Endothelial cell of umbilical vein (primary cell): ENCODE measurements around the gene AK6. TPM values are rescaled to one million over a fixed set of nuclear protein-coding genes. Genes with fewer than 3 reads are reported as not detected.

Experiments
- BruUV-seq: library from RNA; stranded (reverse); fragments of 400-500 nt; replicated peaks from 2 replicates; lab custom pipeline; 2021; lab: Mats Ljungman, UMichigan
- CTCF ChIA-PET: fragments of 300-600, 350-600 bp; sonication (Branson Sonifier 250); formaldehyde crosslinking; loops from one replicate; lab custom pipeline; 2021; ENCODE audit warnings: antibody characterized with exemption, inconsistent platforms; lab: Charles Lee
- POLR2A ChIA-PET: fragments of 300-600, 350-600 bp; sonication (Branson Sonifier 250); formaldehyde crosslinking; loops from one replicate; lab custom pipeline; 2021; ENCODE audit warnings: antibody characterized with exemption, inconsistent platforms; lab: Charles Lee
- DNase-seq: peaks from one replicate; pipeline ENCODE4 v3.0.0-alpha.2; 2011; ENCODE audit warnings: low read depth, low spot score
- FAIRE-seq: peaks from 2 replicates; lab custom pipeline; 2011; peaks lifted over from hg19 to GRCh38; lab: Jason Lieb, UNC
- H2AFZ ChIP-seq: 2 replicates; pipeline ENCODE4 v1.6.0; 2012; ENCODE audit warnings: low read depth, low read length, control low read depth, inconsistent platforms
- H3K27ac ChIP-seq: 2 replicates; pipeline ENCODE4 v1.5.1; 2011; ENCODE audit warnings: low read depth, mild to moderate bottlenecking, control low read depth, low read length, moderate library complexity; ENCODE audit not compliant: insufficient read depth
- H3K27me3 ChIP-seq, 2 experiments: 2 replicates each; pipeline versions ENCODE4 v1.6.0 to v1.6.1; 2011; ENCODE audit warnings: low read length in 2 of 2, mixed read lengths in 1 of 2; ENCODE audit not compliant: control insufficient read depth in 2 of 2, insufficient read depth in 2 of 2
- H3K36me3 ChIP-seq, 2 experiments: 2 replicates in 1 of 2; 3 replicates in 1 of 2; pipeline ENCODE4 v1.5.1; 2011; ENCODE audit warnings: low read length in 2 of 2, mild to moderate bottlenecking in 1 of 2, moderate library complexity in 1 of 2; ENCODE audit not compliant: control insufficient read depth in 2 of 2, insufficient read depth in 2 of 2; ENCODE audit errors: extremely low read depth in 1 of 2
- H3K4me1 ChIP-seq: 3 replicates; pipeline ENCODE4 v1.5.1; 2011; ENCODE audit warnings: mild to moderate bottlenecking, low read length; ENCODE audit not compliant: control insufficient read depth, insufficient read depth; ENCODE audit errors: extremely low read depth
- H3K4me2 ChIP-seq: 2 replicates; pipeline ENCODE4 v1.6.1; 2011; ENCODE audit warnings: low read length, control low read depth, mixed read lengths; ENCODE audit not compliant: insufficient read depth
- H3K4me3 ChIP-seq, 3 experiments: fragments of 200-600 bp in 1 of 3; sonication (generic), shearing (Covaris generic) in 1 of 3; replicated peaks in 1 of 3; 2 replicates each; pipeline ENCODE4 v1.5.1; 2011 to 2016; ENCODE audit warnings: control low read depth in 3 of 3, low read length in 3 of 3, mild to moderate bottlenecking in 2 of 3, inconsistent platforms in 1 of 3, low read depth in 1 of 3, moderate library complexity in 1 of 3; ENCODE audit not compliant: insufficient read depth in 1 of 3
- H3K79me2 ChIP-seq: 2 replicates; pipeline ENCODE4 v1.6.0; 2012; ENCODE audit warnings: low read length, inconsistent platforms; ENCODE audit not compliant: control insufficient read depth, insufficient read depth
- H3K9ac ChIP-seq: replicated peaks from 2 replicates; pipeline ENCODE3; 2011; ENCODE audit warnings: low read length, control low read depth; ENCODE audit not compliant: insufficient read depth; ENCODE audit errors: extremely low read depth
- H3K9me1 ChIP-seq: replicated peaks from 3 replicates; pipeline ENCODE4 v1.6.0; 2011; ENCODE audit warnings: mild to moderate bottlenecking, low read length; ENCODE audit not compliant: control insufficient read depth, insufficient read depth; ENCODE audit errors: extremely low read depth
- H3K9me3 ChIP-seq: replicated peaks from 2 replicates; pipeline ENCODE4 v1.5.1; 2012; ENCODE audit warnings: low read length, inconsistent platforms; ENCODE audit not compliant: control insufficient read depth, insufficient read depth
- H4K20me1 ChIP-seq: replicated peaks from 2 replicates; pipeline ENCODE3; 2011; ENCODE audit warnings: mild to moderate bottlenecking, low read length; ENCODE audit not compliant: control insufficient read depth, insufficient read depth; ENCODE audit errors: extremely low read depth
- CTCF ChIP-seq, 2 donors: IDR thresholded peaks; 1 replicate in 1 of 2; 2 replicates in 1 of 2; pipeline ENCODE4 v1.5.1; 2011; ENCODE audit warnings: low read length in 2 of 2, mild to moderate bottlenecking in 2 of 2, moderate library complexity in 2 of 2, control low read depth in 1 of 2, inconsistent platforms in 1 of 2, low read depth in 1 of 2; ENCODE audit not compliant: insufficient read depth in 1 of 2; ENCODE audit errors: extremely low read depth in 1 of 2
- EZH2 ChIP-seq: IDR thresholded peaks from 2 replicates; pipeline ENCODE4 v1.6.1; 2012; ENCODE audit warnings: borderline replicate concordance, low read depth, mild to moderate bottlenecking, moderate library complexity, low read length, inconsistent platforms; ENCODE audit not compliant: severe bottlenecking
- FOS ChIP-seq: IDR thresholded peaks from 2 replicates; pipeline ENCODE4 v1.6.1; 2011; ENCODE audit warnings: mild to moderate bottlenecking, low read length, moderate library complexity, borderline replicate concordance; ENCODE audit not compliant: insufficient read depth
- GATA2 ChIP-seq: IDR thresholded peaks from 2 replicates; pipeline ENCODE4 v1.7.0; 2011; ENCODE audit warnings: low read depth, mild to moderate bottlenecking, moderate library complexity, mixed read lengths, low read length; ENCODE audit not compliant: insufficient read length, insufficient read depth
- JUN ChIP-seq: IDR thresholded peaks from 2 replicates; pipeline ENCODE4 v1.6.1; 2011; ENCODE audit warnings: borderline replicate concordance, low read depth; ENCODE audit not compliant: insufficient read length, insufficient read depth
- MAX ChIP-seq: IDR thresholded peaks from 2 replicates; pipeline ENCODE4 v1.6.1; 2011; ENCODE audit not compliant: insufficient read depth, insufficient read length
- MYC ChIP-seq: IDR thresholded peaks from one replicate; pipeline ENCODE4 v1.6.1; 2011; ENCODE audit warnings: mild to moderate bottlenecking, low read depth, low read length
- POLR2A ChIP-seq: IDR thresholded peaks from 2 replicates; pipeline ENCODE4 v1.6.1; 2012; ENCODE audit warnings: low read depth, mild to moderate bottlenecking, control low read depth, low read length
- POLR2AphosphoS5 ChIP-seq: IDR thresholded peaks from 2 replicates; pipeline ENCODE4 v1.6.1; 2012; ENCODE audit warnings: low read depth, mild to moderate bottlenecking, control low read depth, low read length, moderate library complexity; ENCODE audit not compliant: insufficient read depth
- dilution Hi-C: fragments of 300-500 bp; cut with MboI; formaldehyde crosslinking; loops from one replicate; pipeline ENCODE4 v1.15.0; 2019; ENCODE audit warnings: low sequenced_read_pairs; ENCODE audit not compliant: extremely low pct_ligation_motif_present
- intact Hi-C: fragments of 100-400 bp; cut with micrococcal nuclease; formaldehyde crosslinking; loops from one replicate; pipeline ENCODE4 v1.10.0; 2022
- polyA plus RNA-seq, 4 experiments: library from polyadenylated mRNA; depleted of rRNA in 3 of 4; stranded (reverse) in 3 of 4; unstranded in 1 of 4; fragments of >200 nt; gene quantifications; 2 replicates each; pipeline versions ENCODE4 v1.2.1 to v1.2.3, GENCODE V29; 2011 to 2012; ENCODE audit warnings: missing spikeins in 1 of 4
- total RNA-seq: library from RNA; stranded (reverse); gene quantifications from 2 replicates; pipeline ENCODE4 v1.2.3, GENCODE V29; 2021

The AK6 gene
- total and polyA plus RNA-seq, 2 donors (not counting 3 experiments of a cell fraction or from before 2014, with no cell fraction given): 13.2 to 30.1 TPM

- no peaks in the 10 kb centered on the region for H3K27me3 ChIP-seq
- no peak overlapping the region for H3K4me3 ChIP-seq
- H3K9me3 ChIP-seq: no peaks in the 10 kb centered on the region
- H3K36me3 ChIP-seq: peaks cover 4 to 10% of the 10 kb centered on the region in 2 experiments
- H3K9me1 ChIP-seq: no peaks in the 10 kb centered on the region
- H3K9ac ChIP-seq: no peak overlapping the region
- intact Hi-C loops: no loop called here
- no peaks in the 10 kb centered on the region for H3K79me2 ChIP-seq
- H3K27ac ChIP-seq: no peak overlapping the region
- H4K20me1 ChIP-seq: no peaks in the 10 kb centered on the region
- ChIA-PET POLR2A (no interaction called here), CTCF (no interaction called here)
- H2AFZ ChIP-seq: no peak overlapping the region
- H3K4me2 ChIP-seq: no peak overlapping the region
- DNase-seq (no peak), FAIRE-seq (no peak)
- dilution Hi-C loops: no loop called here
- TF ChIP-seq EZH2: no peak
- TF ChIP-seq POLR2AphosphoS5: no peak
- no peak for TF ChIP-seq POLR2A
- no peak for TF ChIP-seq MAX
- no peak for TF ChIP-seq CTCF (IDR thresholded peaks at IDR 0.05; ENCODE audit: extremely low read depth in 1 of 2, insufficient read depth in 1 of 2, low read depth in 1 of 2, low read length in 2 of 2)
- no peak for TF ChIP-seq FOS
- TF ChIP-seq GATA2: no peak
- no peak for TF ChIP-seq JUN
- no peak for TF ChIP-seq MYC
- H3K4me1 ChIP-seq: no peaks in the 10 kb centered on the region
- no TSS peak for BruUV-seq
These were observed 9.1 kb upstream of the AK6 start for GRCh38 chr5:69378376-69378775.
